ENCODE results near the gene MEX3A.

DNA sequence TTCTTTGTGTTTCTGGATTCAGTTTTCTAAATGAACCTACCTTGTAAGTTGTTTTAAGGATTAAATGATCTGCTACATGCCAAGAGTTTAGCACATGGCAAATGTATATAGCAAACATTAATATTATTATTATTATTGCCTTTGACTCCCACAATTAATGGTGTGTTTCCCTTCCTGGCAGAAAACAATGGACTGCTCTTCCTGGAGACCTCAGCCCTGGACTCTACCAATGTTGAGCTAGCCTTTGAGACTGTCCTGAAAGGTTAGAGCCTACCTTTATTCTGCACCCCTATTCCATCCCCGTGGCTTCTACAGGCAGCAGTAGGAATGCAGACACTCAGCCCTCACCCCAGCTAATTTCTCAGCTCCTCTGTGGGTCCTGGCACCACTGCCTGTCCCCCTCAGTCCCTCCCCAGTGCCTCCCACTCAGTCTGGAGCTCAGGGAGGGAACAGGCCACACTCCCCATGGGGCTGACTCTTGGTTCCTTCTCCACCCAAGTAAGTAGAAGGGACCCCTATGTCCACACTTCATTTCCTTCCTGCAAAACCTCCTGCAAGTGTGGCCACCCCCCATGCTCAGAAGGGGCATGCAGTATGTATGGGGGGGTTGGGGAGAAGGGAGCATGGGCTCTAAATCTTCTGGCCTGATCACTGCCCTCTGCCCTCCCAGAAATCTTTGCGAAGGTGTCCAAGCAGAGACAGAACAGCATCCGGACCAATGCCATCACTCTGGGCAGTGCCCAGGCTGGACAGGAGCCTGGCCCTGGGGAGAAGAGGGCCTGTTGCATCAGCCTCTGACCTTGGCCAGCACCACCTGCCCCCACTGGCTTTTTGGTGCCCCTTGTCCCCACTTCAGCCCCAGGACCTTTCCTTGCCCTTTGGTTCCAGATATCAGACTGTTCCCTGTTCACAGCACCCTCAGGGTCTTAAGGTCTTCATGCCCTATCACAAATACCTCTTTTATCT lies 12.5 kb downstream of the MEX3A start:
- no peak for TF ChIP-seq EZH2 (IDR thresholded peaks at IDR 0.05; ENCODE audit: borderline replicate concordance, low read length)
- TF ChIP-seq, protein P1, sequence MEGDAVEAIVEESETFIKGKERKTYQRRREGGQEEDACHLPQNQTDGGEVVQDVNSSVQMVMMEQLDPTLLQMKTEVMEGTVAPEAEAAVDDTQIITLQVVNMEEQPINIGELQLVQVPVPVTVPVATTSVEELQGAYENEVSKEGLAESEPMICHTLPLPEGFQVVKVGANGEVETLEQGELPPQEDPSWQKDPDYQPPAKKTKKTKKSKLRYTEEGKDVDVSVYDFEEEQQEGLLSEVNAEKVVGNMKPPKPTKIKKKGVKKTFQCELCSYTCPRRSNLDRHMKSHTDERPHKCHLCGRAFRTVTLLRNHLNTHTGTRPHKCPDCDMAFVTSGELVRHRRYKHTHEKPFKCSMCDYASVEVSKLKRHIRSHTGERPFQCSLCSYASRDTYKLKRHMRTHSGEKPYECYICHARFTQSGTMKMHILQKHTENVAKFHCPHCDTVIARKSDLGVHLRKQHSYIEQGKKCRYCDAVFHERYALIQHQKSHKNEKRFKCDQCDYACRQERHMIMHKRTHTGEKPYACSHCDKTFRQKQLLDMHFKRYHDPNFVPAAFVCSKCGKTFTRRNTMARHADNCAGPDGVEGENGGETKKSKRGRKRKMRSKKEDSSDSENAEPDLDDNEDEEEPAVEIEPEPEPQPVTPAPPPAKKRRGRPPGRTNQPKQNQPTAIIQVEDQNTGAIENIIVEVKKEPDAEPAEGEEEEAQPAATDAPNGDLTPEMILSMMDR (IDR thresholded peaks at IDR 0.05; ENCODE audit: low read length) = no peak
